Measurements from ENCODE around the gene HES3.

DNA sequence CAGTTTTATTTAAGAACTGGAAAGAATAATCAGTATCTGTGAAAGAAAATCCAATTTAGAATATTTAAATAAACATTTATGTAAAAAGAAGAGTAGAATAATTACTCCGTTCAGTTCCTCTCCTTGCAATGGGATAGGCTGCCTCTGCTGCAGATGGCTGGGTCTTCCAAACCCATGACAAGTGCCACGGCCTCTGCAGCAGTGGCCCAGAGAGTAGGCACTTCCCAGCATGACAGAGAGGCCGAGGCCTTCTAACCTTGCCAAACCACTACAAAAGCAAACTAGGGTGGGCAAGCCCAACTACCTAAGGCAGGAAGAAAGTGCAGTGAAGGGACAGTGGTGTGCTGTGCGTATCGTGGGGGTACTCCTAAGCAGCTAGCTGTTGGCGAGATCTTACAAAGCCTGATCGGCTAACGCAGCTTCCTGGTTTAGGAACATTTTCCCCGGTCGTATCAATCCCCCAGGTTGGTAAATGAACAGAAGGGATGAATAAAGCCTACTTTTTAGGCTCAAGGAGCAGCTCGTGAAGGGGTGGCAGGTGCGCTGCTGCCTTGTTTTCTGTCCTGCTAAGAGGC lies 22.7 kb upstream of the HES3 start:
- TF ChIP-seq, protein P1, sequence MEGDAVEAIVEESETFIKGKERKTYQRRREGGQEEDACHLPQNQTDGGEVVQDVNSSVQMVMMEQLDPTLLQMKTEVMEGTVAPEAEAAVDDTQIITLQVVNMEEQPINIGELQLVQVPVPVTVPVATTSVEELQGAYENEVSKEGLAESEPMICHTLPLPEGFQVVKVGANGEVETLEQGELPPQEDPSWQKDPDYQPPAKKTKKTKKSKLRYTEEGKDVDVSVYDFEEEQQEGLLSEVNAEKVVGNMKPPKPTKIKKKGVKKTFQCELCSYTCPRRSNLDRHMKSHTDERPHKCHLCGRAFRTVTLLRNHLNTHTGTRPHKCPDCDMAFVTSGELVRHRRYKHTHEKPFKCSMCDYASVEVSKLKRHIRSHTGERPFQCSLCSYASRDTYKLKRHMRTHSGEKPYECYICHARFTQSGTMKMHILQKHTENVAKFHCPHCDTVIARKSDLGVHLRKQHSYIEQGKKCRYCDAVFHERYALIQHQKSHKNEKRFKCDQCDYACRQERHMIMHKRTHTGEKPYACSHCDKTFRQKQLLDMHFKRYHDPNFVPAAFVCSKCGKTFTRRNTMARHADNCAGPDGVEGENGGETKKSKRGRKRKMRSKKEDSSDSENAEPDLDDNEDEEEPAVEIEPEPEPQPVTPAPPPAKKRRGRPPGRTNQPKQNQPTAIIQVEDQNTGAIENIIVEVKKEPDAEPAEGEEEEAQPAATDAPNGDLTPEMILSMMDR (IDR thresholded peaks at IDR 0.05; ENCODE audit: low read depth, low read length), result no peak
- no peak for TF ChIP-seq POLR2A (IDR thresholded peaks at IDR 0.05; ENCODE audit: extremely low read depth, insufficient read length)
- TF ChIP-seq, protein P2, sequence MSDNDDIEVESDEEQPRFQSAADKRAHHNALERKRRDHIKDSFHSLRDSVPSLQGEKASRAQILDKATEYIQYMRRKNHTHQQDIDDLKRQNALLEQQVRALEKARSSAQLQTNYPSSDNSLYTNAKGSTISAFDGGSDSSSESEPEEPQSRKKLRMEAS (IDR thresholded peaks at IDR 0.05; ENCODE audit: low read depth, low read length), result no peak
